ENCODE measurements around the gene HOXD13.

HOXD13 gene

DNA sequence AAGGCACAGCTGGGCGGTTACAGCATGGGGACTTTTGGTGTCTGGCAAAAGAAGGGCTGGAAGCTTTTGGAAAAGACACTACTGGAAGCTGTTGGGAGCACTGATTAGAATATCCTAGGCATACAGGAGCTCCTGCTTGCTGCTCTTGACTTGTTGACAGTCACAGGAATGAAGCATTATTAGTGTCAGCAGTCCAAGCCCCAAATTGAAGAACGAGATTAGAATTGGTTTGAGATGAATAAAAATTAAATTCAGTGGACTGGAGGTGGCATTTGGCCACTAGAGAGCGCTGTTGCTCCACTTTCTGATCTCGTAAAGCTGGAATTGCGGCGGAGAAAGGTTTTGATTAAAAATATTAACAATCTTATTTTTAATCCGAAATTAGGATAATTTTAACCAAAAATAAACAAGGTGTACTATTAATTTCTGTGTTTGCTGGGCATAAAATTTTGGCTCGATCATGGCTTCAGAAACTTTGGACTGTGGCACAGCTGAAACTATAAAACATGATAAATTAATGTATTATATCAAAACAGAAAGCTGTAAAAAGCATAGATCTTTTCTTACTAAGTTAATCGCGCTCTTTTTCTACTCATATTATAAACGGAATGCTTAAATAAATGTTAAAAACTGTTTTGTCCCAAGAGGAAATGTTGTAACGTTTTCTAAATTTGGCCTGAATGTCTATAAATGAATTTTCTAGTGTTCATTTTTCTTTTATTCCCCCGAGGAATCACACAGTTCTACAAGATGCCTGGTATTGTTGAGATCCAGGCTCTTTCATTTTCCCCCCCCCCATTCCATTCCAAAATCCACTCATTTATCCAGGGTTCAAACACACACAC lies 34.6 kb downstream of the HOXD13 start:
- H3K9ac ChIP-seq (ENCODE audit: insufficient read length) = peak overlapping the region; percentile 46
- H3K36me3 ChIP-seq (ENCODE audit: insufficient read depth, low read length) = no peaks in the 10 kb centered on the region
- TF ChIP-seq FOXP2 (optimal IDR thresholded peaks at IDR 0.05; ENCODE audit: control extremely low read depth, extremely low read length, insufficient read depth) (no peak), EZH2 (IDR thresholded peaks at IDR 0.05) (no peak), POLR2AphosphoS5 (IDR thresholded peaks at IDR 0.05; ENCODE audit: borderline replicate concordance, low read depth, low read length) (no peak)
- peak overlapping the region; percentile 77 for H3K27ac ChIP-seq
- no peak for DNase-seq (ENCODE audit: low read depth, low spot score)
- peak overlapping the region; percentile 89 for H3K4me3 ChIP-seq
- no peaks in the 10 kb centered on the region for H3K9me3 ChIP-seq (ENCODE audit: low read depth, low read length)

DNA sequence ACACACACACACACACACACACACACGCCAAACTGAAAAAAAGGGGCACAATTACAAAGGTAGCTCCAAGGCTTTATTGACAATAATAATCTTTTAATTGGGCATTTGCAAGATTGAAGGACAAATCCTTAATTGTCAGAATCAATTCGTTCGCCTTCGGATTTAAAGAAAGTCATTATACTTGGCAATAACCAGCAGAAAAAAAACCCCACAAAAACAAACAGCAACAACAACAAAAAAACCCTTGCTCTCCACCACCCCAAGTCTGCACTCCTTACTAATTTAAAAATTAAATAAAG lies 35.2 kb downstream of the HOXD13 start:
- no peak for DNase-seq (ENCODE audit: low read depth, low spot score)
- no peak for TF ChIP-seq EZH2 (IDR thresholded peaks at IDR 0.05)
- no peak for TF ChIP-seq POLR2AphosphoS5 (IDR thresholded peaks at IDR 0.05; ENCODE audit: borderline replicate concordance, low read depth, low read length)
- no peak for TF ChIP-seq FOXP2 (optimal IDR thresholded peaks at IDR 0.05; ENCODE audit: control extremely low read depth, extremely low read length, insufficient read depth)
- Histone ChIP-seq H3K9ac (ENCODE audit: insufficient read length) (peak overlapping the region; percentile 7), H3K9me3 (ENCODE audit: low read depth, low read length) (no peaks in the 10 kb centered on the region), H3K4me3 (peak overlapping the region; percentile 89), H3K36me3 (ENCODE audit: insufficient read depth, low read length) (no peaks in the 10 kb centered on the region), H3K27ac (peak overlapping the region; percentile 88)

DNA sequence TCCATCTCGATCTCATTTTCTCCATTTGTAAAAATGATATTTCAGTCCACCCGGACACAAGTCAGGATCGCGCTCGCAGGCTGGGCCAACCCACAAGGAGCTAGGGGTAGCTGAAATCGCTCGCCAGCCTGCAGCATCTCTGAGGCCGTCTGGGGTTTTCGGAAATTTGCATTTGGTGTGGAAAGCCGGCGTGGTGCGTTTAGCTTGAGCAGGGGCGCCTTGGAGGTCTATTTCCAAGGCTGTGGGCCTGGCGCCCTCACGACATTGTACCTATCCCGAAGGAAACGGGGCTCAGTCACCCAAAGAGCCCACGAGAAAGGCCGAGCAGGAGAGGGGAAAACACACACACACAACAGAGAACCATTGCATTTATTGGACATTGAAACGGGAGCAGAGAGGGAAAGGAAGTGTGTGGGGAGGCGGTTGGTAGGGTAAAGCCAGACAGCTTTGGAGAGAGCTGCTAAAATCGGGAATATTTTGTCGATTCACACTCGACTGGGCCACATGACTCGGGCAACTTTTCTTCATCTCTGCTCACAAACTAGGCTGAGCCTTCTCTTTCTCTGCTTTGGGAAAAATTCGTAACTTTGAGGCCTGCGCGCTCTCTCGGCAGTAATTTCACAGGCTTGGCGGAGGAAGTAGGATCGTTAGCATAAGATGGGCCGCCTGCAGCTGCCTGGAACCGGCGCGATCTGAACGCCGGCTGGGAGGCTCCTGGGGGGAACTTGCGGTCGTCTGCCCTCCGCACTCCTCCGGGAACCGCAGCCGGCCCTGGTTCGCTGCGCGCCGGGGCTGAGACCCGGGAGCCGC lies 35.9 kb downstream of the HOXD13 start:
- Histone ChIP-seq H3K27ac (peak overlapping the region; percentile 88), H3K9me3 (ENCODE audit: low read depth, low read length) (no peaks in the 10 kb centered on the region)
- no peak for TF ChIP-seq FOXP2 (optimal IDR thresholded peaks at IDR 0.05; ENCODE audit: control extremely low read depth, extremely low read length, insufficient read depth)
- no peak for TF ChIP-seq EZH2 (IDR thresholded peaks at IDR 0.05)
- peak; percentile 30; the same call in 1 of the 2 replicates for TF ChIP-seq POLR2AphosphoS5 (IDR thresholded peaks at IDR 0.05; ENCODE audit: borderline replicate concordance, low read depth, low read length)

DNA sequence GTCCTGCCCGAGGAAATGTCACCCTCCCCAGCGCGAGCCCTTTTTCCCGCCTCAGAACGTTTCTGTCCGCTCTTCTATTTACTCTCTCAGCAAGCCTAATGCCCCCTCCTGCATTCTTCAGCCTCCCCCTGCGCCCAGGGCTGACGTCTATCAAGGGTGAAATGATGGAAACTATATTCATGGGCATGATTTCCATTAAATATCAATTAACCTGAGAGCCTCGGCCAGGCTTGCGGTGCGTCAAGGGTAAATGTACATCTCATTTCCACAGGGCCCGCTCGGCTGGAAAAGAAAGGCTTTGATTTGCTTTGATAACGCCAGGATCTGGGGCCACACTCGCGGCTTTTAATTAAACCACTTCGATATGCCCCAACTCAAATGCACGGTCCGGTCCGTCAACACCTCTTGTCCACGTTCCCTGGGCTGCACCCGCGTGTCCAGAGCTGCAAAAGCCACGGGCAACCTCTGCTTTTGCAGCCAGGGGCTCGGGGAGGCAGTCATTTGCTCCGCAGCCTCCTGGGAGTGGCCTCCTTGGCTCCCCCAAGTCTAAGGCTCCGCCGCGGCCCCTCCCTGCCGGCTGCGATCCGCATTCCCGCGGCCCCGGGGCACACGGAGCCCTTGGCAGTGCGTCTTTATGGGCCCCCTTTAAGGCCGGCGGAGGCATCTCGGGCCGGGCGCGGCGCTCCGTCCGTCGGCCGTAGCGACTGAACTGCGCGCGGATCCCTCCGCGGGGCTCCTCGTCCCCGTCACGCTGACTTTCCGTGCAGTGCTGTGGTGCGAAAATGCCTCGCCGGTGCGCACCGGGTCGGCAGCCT lies 36.7 kb downstream of the HOXD13 start, which contains the start of gene HOXD8:
Gene HOXD8, plus strand, starts transcription at position 724 of the 815 bp plus-strand sequence. CDS start 662 bp downstream, outside the sequence.
- no peaks in the 10 kb centered on the region for H3K36me3 ChIP-seq (ENCODE audit: insufficient read depth, low read length)
- peak within 1 kb of the TSS; percentile 89 for H3K4me3 ChIP-seq
- DNase-seq (ENCODE audit: low read depth, low spot score) = no peak
- H3K27ac ChIP-seq = peak within 1 kb of the TSS; percentile 88
- H3K9me3 ChIP-seq (ENCODE audit: low read depth, low read length) = no peaks in the 10 kb centered on the region
- TF ChIP-seq FOXP2 (optimal IDR thresholded peaks at IDR 0.05; ENCODE audit: control extremely low read depth, extremely low read length, insufficient read depth) (peak; percentile 52), POLR2AphosphoS5 (IDR thresholded peaks at IDR 0.05; ENCODE audit: borderline replicate concordance, low read depth, low read length) (peak; percentile 74), EZH2 (IDR thresholded peaks at IDR 0.05) (no peak)
- peak within 1 kb of the TSS; percentile 72 for H3K9ac ChIP-seq (ENCODE audit: insufficient read length)

More for the DNA sequence above, 35.9 kb downstream of the HOXD13 start:
- DNase-seq (ENCODE audit: low read depth, low spot score) = no peak
- Histone ChIP-seq H3K36me3 (ENCODE audit: insufficient read depth, low read length) (no peaks in the 10 kb centered on the region), H3K4me3 (peak overlapping the region; percentile 89), H3K9ac (ENCODE audit: insufficient read length) (peak overlapping the region; percentile 72)

DNA sequence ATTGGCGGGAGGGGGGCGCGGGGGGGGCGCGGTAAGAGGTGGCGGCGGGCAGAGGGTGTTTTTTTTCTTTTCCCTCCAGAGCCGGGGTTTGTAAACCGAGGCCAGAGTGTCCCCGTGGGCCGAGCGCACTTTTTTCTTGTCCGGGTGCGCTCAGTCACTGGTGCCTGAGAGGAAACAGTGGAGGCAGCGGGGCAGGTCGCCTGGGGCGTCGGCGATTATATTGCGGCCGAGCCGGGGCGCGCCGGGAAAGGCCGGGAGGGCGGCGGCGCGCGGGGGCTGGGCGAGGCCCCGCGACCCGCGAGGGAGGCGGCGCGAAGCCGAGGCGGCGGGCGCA lies 37.3 kb downstream of the HOXD13 start:
- Histone ChIP-seq H3K9ac (ENCODE audit: insufficient read length) (peak overlapping the region; percentile 72), H3K9me3 (ENCODE audit: low read depth, low read length) (no peaks in the 10 kb centered on the region), H3K4me3 (peak overlapping the region; percentile 89), H3K36me3 (ENCODE audit: insufficient read depth, low read length) (no peaks in the 10 kb centered on the region), H3K27ac (peak overlapping the region; percentile 88; the same call in 1 of the 2 replicates)
- DNase-seq (ENCODE audit: low read depth, low spot score) = no peak
- no peak for TF ChIP-seq EZH2 (IDR thresholded peaks at IDR 0.05)
- TF ChIP-seq FOXP2 (optimal IDR thresholded peaks at IDR 0.05; ENCODE audit: control extremely low read depth, extremely low read length, insufficient read depth) = no peak
- TF ChIP-seq POLR2AphosphoS5 (IDR thresholded peaks at IDR 0.05; ENCODE audit: borderline replicate concordance, low read depth, low read length) = no peak

DNA sequence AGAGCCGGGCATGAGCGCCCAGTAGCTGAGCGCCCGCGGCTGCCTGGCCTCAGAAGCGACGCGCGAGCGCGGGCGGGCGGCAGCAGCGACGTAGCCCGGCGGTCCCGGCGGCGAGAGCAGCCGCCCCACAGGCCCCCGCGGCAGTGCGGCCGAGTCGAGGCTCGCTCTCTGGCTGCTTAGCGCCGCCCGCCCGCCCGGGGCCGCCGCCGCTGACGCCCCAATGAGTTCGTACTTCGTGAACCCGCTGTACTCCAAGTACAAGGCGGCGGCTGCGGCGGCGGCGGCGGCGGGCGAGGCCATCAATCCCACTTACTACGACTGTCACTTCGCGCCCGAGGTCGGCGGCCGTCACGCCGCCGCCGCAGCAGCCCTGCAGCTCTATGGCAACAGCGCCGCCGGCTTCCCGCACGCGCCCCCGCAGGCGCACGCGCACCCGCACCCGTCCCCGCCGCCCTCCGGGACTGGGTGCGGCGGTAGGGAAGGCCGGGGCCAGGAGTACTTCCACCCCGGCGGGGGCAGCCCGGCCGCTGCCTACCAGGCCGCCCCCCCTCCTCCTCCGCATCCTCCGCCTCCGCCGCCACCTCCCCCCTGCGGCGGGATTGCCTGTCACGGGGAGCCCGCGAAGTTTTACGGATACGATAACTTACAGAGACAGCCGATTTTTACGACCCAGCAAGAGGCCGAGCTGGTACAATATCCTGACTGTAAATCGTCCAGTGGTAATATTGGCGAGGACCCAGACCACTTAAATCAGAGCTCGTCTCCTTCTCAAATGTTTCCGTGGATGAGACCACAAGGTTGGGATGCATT lies 37.8 kb downstream of the HOXD13 start:
- Histone ChIP-seq H3K27ac (no peak overlapping the region), H3K9ac (ENCODE audit: insufficient read length) (peak overlapping the region; percentile 17), H3K9me3 (ENCODE audit: low read depth, low read length) (no peaks in the 10 kb centered on the region), H3K36me3 (ENCODE audit: insufficient read depth, low read length) (no peaks in the 10 kb centered on the region), H3K4me3 (peak overlapping the region; percentile 89)
- no peak for TF ChIP-seq EZH2 (IDR thresholded peaks at IDR 0.05)
- TF ChIP-seq POLR2AphosphoS5 (IDR thresholded peaks at IDR 0.05; ENCODE audit: borderline replicate concordance, low read depth, low read length) = no peak; the same call in 1 of the 2 replicates
- no peak for TF ChIP-seq FOXP2 (optimal IDR thresholded peaks at IDR 0.05; ENCODE audit: control extremely low read depth, extremely low read length, insufficient read depth)
- DNase-seq (ENCODE audit: low read depth, low spot score) = no peak

Measured in SK-N-MC (cell line).